Fibroblast of lung (primary cell): ENCODE results near the gene SKP1.

ENCODE experiments used
- EZH2 ChIP-seq: IDR thresholded peaks from 2 replicates; pipeline ENCODE4 v1.5.1; 2012; ENCODE audit warnings: low read length, control low read depth, mild to moderate bottlenecking; ENCODE audit errors: missing control alignments
- TF ChIP-seq, protein P1 (sequence below), 2 donors: IDR thresholded peaks in 1 of 2; conservative IDR thresholded peaks in 1 of 2; 1 replicate in 1 of 2; 2 replicates in 1 of 2; pipeline ENCODE4 v1.5.1; 2011 to 2012; ENCODE audit warnings: low read length in 2 of 2, control low read depth in 1 of 2, inconsistent platforms in 1 of 2, low read depth in 1 of 2, mild to moderate bottlenecking in 1 of 2

- TF ChIP-seq, protein P1, sequence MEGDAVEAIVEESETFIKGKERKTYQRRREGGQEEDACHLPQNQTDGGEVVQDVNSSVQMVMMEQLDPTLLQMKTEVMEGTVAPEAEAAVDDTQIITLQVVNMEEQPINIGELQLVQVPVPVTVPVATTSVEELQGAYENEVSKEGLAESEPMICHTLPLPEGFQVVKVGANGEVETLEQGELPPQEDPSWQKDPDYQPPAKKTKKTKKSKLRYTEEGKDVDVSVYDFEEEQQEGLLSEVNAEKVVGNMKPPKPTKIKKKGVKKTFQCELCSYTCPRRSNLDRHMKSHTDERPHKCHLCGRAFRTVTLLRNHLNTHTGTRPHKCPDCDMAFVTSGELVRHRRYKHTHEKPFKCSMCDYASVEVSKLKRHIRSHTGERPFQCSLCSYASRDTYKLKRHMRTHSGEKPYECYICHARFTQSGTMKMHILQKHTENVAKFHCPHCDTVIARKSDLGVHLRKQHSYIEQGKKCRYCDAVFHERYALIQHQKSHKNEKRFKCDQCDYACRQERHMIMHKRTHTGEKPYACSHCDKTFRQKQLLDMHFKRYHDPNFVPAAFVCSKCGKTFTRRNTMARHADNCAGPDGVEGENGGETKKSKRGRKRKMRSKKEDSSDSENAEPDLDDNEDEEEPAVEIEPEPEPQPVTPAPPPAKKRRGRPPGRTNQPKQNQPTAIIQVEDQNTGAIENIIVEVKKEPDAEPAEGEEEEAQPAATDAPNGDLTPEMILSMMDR (conservative IDR thresholded peaks at IDR 0.05 in 1 of 2, IDR thresholded peaks at IDR 0.05 in 1 of 2; ENCODE audit: low read depth in 1 of 2, low read length in 2 of 2): no peak
- TF ChIP-seq EZH2: no peak
Observed at GRCh38 chr5:134139891-134140469, 36.8 kb downstream of the SKP1 start.
